Measurements from ENCODE around the gene NCR2.

DNA sequence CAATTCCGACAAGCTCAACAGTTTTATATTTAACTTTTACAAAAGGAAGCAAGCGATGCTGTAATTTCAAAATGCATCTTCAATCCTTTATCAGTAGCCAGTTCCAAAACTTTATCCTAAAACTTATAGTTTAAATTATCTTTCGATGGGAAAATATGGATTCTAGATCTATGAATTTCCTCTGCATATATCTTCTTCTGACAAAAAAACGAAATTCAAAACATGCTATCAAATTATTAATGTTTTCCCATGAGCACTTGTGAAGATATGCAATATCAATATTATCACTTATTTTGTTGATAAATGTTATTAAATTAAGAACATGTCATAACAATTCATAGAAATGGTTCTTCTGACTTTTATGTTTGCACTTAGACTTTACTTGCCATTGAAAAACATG, 2.3 kb downstream of the NCR2 start:
- TF ChIP-seq, protein P1, sequence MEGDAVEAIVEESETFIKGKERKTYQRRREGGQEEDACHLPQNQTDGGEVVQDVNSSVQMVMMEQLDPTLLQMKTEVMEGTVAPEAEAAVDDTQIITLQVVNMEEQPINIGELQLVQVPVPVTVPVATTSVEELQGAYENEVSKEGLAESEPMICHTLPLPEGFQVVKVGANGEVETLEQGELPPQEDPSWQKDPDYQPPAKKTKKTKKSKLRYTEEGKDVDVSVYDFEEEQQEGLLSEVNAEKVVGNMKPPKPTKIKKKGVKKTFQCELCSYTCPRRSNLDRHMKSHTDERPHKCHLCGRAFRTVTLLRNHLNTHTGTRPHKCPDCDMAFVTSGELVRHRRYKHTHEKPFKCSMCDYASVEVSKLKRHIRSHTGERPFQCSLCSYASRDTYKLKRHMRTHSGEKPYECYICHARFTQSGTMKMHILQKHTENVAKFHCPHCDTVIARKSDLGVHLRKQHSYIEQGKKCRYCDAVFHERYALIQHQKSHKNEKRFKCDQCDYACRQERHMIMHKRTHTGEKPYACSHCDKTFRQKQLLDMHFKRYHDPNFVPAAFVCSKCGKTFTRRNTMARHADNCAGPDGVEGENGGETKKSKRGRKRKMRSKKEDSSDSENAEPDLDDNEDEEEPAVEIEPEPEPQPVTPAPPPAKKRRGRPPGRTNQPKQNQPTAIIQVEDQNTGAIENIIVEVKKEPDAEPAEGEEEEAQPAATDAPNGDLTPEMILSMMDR (conservative IDR thresholded peaks at IDR 0.05): no peak
- TF ChIP-seq EZH2 (IDR thresholded peaks at IDR 0.05; ENCODE audit: low read depth): no peak

Measured in PC-9 (cell line).